Calu3 (cell line): ENCODE results near the gene SCNN1G. TPM values are rescaled to one million over a fixed set of nuclear protein-coding genes. Genes with fewer than 3 reads are reported as not detected.

ENCODE experiments used
- BruUV-seq: library from RNA; stranded (reverse); fragments of 400-500 nt; replicated peaks from 2 replicates; lab custom pipeline; 2021; lab: Mats Ljungman, UMichigan
- CTCF ChIA-PET: fragments of 300-600 bp; sonication (Branson Sonifier 250); formaldehyde crosslinking; loops from one replicate; lab custom pipeline; 2022; ENCODE audit warnings: antibody characterized with exemption; lab: Charles Lee
- DNase-seq: peaks from one replicate; pipeline ENCODE4 v3.0.0; 2022
- H3K27ac Mint-ChIP-seq: one replicate; pipeline ENCODE4 v1.8.0; 2022; ENCODE audit warnings: mixed read lengths; ENCODE audit not compliant: unreplicated experiment
- H3K27me3 Mint-ChIP-seq: one replicate; pipeline ENCODE4 v1.8.0; 2022; ENCODE audit warnings: mixed read lengths; ENCODE audit not compliant: unreplicated experiment
- H3K36me3 Mint-ChIP-seq: one replicate; pipeline ENCODE4 v1.8.0; 2022; ENCODE audit warnings: mild to moderate bottlenecking, moderate library complexity, mixed read lengths; ENCODE audit not compliant: insufficient read depth, unreplicated experiment
- H3K4me1 Mint-ChIP-seq: one replicate; pipeline ENCODE4 v1.8.0; 2022; ENCODE audit warnings: mild to moderate bottlenecking, low read depth, mixed read lengths; ENCODE audit not compliant: unreplicated experiment
- H3K4me3 Mint-ChIP-seq: one replicate; pipeline ENCODE4 v1.8.0; 2022; ENCODE audit warnings: mild to moderate bottlenecking, low read depth, moderate library complexity, mixed read lengths; ENCODE audit not compliant: unreplicated experiment
- H3K9me3 Mint-ChIP-seq: one replicate; pipeline ENCODE4 v1.8.0; 2022; ENCODE audit warnings: low read depth, mixed read lengths; ENCODE audit not compliant: unreplicated experiment
- intact Hi-C: fragments of 100-400 bp; cut with micrococcal nuclease; formaldehyde crosslinking; loops from one replicate; pipeline ENCODE4 v1.10.0; 2022; ENCODE audit not compliant: unreplicated experiment
- total RNA-seq: library from RNA; stranded (reverse); gene quantifications from 2 replicates; pipeline ENCODE4 v1.2.3, GENCODE V29; 2022
- TF ChIP-seq, protein P1 (sequence below): fragments of 200-600 bp; IDR thresholded peaks from one replicate; pipeline ENCODE4 v1.8.0; 2022; ENCODE audit warnings: antibody characterized with exemption; ENCODE audit not compliant: unreplicated experiment

The SCNN1G gene
- total RNA-seq, 1 experiment from 2014 or later: not detected

DNA sequence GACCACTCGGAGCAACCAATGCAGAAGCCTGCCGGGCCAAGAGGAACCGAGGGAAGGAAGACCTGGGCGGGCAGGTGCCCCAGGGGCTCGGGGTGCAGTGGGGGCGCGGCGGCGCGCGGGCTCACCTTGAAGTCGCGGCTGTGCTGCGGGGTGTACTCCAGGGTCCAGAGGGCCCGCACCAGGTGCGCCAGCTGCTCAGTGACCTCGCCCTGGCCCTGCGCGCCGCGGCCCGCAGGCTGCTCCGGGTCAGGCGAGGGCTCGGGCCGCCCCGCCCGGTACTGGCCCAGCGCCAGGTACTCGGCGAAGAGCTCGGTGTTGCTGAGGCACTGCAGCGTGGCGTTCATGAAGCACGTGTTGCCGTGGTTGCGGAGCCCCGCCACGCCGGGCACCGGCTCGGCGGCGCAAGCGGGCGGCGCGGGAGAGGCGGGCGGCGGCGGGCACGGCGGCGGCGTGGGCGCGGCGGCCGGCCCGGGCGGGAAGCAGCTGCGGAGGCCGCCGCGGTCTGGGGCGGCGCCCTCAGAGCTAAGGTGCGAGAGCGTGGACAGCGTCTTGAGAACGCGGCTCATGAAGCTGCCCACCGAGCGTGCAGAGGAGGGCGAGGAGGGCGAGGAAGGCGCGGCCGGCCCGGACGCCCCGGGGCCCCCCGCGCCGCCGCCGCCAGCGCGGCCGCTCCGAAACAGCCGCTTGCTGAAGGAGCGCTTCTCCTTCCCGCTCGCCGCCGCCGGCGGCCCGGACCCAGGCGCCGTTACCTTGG is 33.9 kb upstream of the SCNN1G start:
- CTCF ChIA-PET: interaction anchor here (0.9 kb wide), 1 partner anchor 15 kb away, joined by 4 read pairs; no protein-coding TSS in a partner anchor
- Mint-ChIP-seq H3K9me3 (no peaks in the 10 kb centered on the region), H3K4me3 (peak overlapping the region; percentile 95), H3K36me3 (peaks cover 39% of the 10 kb centered on the region), H3K27me3 (peaks cover 22% of the 10 kb centered on the region), H3K27ac (peak overlapping the region; percentile 96), H3K4me1 (peaks cover 32% of the 10 kb centered on the region)
- intact Hi-C loops: loop anchor here (10.0 kb wide), 1 partner anchor 64 kb away; no protein-coding TSS in a partner anchor
- peak; percentile 79 for DNase-seq
- BruUV-seq: no TSS peak
- TF ChIP-seq, protein P1, sequence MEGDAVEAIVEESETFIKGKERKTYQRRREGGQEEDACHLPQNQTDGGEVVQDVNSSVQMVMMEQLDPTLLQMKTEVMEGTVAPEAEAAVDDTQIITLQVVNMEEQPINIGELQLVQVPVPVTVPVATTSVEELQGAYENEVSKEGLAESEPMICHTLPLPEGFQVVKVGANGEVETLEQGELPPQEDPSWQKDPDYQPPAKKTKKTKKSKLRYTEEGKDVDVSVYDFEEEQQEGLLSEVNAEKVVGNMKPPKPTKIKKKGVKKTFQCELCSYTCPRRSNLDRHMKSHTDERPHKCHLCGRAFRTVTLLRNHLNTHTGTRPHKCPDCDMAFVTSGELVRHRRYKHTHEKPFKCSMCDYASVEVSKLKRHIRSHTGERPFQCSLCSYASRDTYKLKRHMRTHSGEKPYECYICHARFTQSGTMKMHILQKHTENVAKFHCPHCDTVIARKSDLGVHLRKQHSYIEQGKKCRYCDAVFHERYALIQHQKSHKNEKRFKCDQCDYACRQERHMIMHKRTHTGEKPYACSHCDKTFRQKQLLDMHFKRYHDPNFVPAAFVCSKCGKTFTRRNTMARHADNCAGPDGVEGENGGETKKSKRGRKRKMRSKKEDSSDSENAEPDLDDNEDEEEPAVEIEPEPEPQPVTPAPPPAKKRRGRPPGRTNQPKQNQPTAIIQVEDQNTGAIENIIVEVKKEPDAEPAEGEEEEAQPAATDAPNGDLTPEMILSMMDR: no peak

DNA sequence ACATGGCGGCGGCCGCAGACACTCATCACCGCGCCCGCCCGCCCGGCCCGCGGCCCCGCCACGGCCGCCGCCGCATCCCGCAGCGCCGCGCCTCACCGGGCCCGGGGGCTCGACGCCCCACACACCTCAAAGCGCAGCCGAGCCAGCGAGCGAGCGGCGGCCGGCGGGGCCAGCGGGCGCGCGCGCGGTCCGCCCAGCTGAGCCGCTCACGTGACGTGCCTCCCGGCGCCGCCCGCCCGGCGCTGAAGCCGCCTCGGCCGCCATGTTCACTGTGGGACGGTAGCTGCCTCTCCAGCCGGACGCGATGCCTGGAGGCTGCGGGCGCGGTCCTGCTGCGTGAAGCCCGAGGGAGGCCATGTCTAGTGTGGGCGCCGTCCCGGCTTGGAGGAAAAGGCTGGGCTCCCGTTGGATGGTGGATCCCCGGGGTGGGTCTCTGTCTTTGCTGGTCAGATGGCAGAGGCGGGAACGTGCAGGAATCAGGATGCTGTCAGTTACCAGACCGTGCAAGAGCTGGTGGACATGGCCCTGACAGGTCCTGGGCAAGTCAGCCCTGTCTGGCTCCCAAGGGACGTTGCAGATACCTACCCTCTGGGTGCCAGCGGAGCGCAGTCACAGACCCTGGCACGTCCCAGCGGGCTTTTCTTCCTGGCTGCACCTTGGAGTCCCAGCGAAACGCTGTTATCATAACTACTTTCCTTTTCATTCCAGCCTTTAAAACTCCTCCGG is 33.1 kb upstream of the SCNN1G start, which contains the start of gene USP31:
Gene USP31 (minus strand): TSS at position 186 of the 726 bp plus-strand sequence. CDS start 182 bp downstream, at position 4.
- H3K27ac Mint-ChIP-seq: peak within 1 kb of the TSS; percentile 96
- peaks cover 39% of the 10 kb centered on the region for H3K36me3 Mint-ChIP-seq
- H3K4me1 Mint-ChIP-seq: peaks cover 32% of the 10 kb centered on the region
- H3K9me3 Mint-ChIP-seq: no peaks in the 10 kb centered on the region
- H3K27me3 Mint-ChIP-seq: peaks cover 22% of the 10 kb centered on the region
- DNase-seq: peak; percentile 98
- intact Hi-C loops: loop anchor here (10.0 kb wide), 1 partner anchor 65 kb away; no protein-coding TSS in a partner anchor
- no TSS peak for BruUV-seq
- TF ChIP-seq, protein P1: no peak
- CTCF ChIA-PET: interaction anchor here (0.9 kb wide), 1 partner anchor 15 kb away, joined by 4 read pairs; no protein-coding TSS in a partner anchor
- H3K4me3 Mint-ChIP-seq: peak within 1 kb of the TSS; percentile 95

DNA sequence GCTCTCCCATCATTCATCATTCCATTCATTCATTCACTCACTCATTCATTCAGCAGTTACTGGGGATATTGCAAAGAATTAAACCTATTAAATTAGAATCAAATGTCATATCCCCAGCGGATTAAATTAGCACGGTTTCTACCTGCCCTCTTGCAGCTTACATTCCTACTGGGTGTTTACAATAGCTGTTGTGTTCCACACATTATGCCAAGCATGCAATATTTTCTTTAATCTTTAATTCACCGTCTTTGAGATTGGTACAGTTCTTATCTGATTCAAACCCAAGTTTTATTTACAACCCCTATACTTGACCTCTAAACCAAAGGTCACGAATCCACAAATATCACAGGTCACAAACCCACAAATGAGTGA is 32.6 kb upstream of the SCNN1G start:
- CTCF ChIA-PET: no interaction called here
- TF ChIP-seq, protein P1: no peak
- DNase-seq: no peak
- BruUV-seq: no TSS peak
- H3K27me3 Mint-ChIP-seq: peaks cover 27% of the 10 kb centered on the region
- peaks cover 38% of the 10 kb centered on the region for H3K36me3 Mint-ChIP-seq
- no peaks in the 10 kb centered on the region for H3K9me3 Mint-ChIP-seq
- H3K4me3 Mint-ChIP-seq: peak overlapping the region; percentile 95
- peaks cover 28% of the 10 kb centered on the region for H3K4me1 Mint-ChIP-seq
- intact Hi-C loops: loop anchor here (10.0 kb wide), 1 partner anchor 65 kb away; no protein-coding TSS in a partner anchor
- H3K27ac Mint-ChIP-seq: peak overlapping the region; percentile 25

DNA sequence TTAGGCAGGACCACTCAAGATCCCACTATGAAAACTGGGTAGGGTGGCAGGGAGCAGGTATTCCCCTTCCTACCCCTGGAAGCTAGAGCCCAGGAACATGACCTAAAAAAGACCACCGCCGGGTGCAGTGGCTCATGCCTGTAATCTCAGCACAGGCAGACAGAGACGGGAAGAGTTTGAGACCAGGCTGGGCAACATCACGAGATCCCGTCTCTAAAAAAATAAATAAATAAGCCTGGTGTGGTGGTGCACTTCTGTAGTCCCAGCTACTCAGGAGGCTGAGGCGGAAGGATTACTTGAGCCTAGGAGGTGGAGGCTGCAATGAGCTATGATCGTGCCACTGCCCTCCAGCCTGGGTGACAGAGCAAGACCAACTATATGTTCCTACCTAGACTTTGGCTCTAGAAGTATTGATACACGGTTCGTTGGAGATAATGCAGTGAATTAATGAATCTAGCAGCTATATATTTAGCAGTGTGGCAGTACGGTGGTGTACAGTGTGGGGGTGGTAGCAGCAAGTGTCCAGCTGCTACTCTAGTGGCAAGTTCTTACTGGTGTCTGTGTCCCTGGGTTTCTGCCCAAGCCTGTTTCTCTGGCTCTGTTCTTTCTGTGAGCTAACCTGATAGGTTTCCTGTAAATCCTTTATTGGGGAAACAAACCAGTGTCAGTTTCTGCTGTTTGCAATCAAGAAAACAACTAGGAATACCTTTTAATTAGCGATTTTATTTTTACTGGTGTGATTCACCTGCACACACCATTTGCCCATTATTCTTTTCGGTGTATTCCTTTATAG is 30.0 kb upstream of the SCNN1G start:
- CTCF ChIA-PET: interaction anchor here (0.9 kb wide), 1 partner anchor 19 kb away, joined by 3 read pairs; no protein-coding TSS in a partner anchor
- intact Hi-C loops: no loop called here
- Mint-ChIP-seq H3K4me1 (peaks cover 10% of the 10 kb centered on the region), H3K27ac (no peak overlapping the region), H3K36me3 (peaks cover 25% of the 10 kb centered on the region), H3K9me3 (no peaks in the 10 kb centered on the region), H3K4me3 (no peak overlapping the region), H3K27me3 (peaks cover 53% of the 10 kb centered on the region)
- DNase-seq: no peak
- no TSS peak for BruUV-seq
- TF ChIP-seq, protein P1: no peak
